ENCODE results near the gene GREB1.

GREB1 gene

GRCh38 chr2:11581797-11582611 lies 48.2 kb downstream of the GREB1 start:
- FAIRE-seq, result no peak

- FAIRE-seq, result no peak
Measured at GRCh38 chr2:11582612-11582861, 48.7 kb downstream of the GREB1 start.

- no peak for FAIRE-seq
Measured at GRCh38 chr2:11582862-11583752, 49.3 kb downstream of the GREB1 start.

- FAIRE-seq, result peak; percentile 62
Measured at GRCh38 chr2:11583840-11584524, 50.1 kb downstream of the GREB1 start.

GRCh38 chr2:11584525-11585056 lies 50.7 kb downstream of the GREB1 start:
- no peak for FAIRE-seq

- no peak for FAIRE-seq
Measured at GRCh38 chr2:11585071-11585470, 51.2 kb downstream of the GREB1 start.

GRCh38 chr2:11588228-11589110 lies 54.6 kb downstream of the GREB1 start:
- FAIRE-seq, result no peak

GRCh38 chr2:11589316-11589940 lies 55.6 kb downstream of the GREB1 start:
- no peak for FAIRE-seq

GRCh38 chr2:11590193-11590592 lies 56.3 kb downstream of the GREB1 start:
- no peak for FAIRE-seq

- FAIRE-seq, result no peak
Measured at GRCh38 chr2:11591091-11591490, 57.2 kb downstream of the GREB1 start.

GRCh38 chr2:11592671-11593574 lies 59.1 kb downstream of the GREB1 start:
- FAIRE-seq, result no peak

GRCh38 chr2:11596801-11597200 lies 63.0 kb downstream of the GREB1 start:
- FAIRE-seq, result no peak

- FAIRE-seq, result no peak
Measured at GRCh38 chr2:11597538-11598225, 63.8 kb downstream of the GREB1 start.

- no peak for FAIRE-seq
Measured at GRCh38 chr2:11598228-11598731, 64.4 kb downstream of the GREB1 start.

GRCh38 chr2:11602563-11603204 lies 68.8 kb downstream of the GREB1 start:
- no peak for FAIRE-seq

- no peak for FAIRE-seq
Measured at GRCh38 chr2:11610624-11611242, 76.9 kb downstream of the GREB1 start.

- no peak for FAIRE-seq
Measured at GRCh38 chr2:11611251-11611650, 77.4 kb downstream of the GREB1 start.

- no peak for FAIRE-seq
Measured at GRCh38 chr2:11612553-11613215, 78.8 kb downstream of the GREB1 start.

Measured in islet of Langerhans (tissue), 1 donor.